NCI-H1105 treated with DMSO at 0.1 percent for 48 hours (cell line): ENCODE data around the gene UQCRFS1.
"Not testable (repeated sequence)": the region's sequence is repeated elsewhere in the genome, so short reads cannot be mapped to it uniquely, and the experiment has no call there.

Source experiments
- DNase-seq: peaks from one replicate; lab custom pipeline; 2025; lab: John Stamatoyannopoulos, UW

Gene UQCRFS1

GRCh38 chr19:29214411-29214810 lies 1.5 kb upstream of the UQCRFS1 start:
- no peak for DNase-seq

- no peak for DNase-seq
Measured at GRCh38 chr19:29212356-29212647, 649 bp downstream of the UQCRFS1 start.

- DNase-seq = no peak
Measured at GRCh38 chr19:29211562-29212355, 1.2 kb downstream of the UQCRFS1 start.

DNA sequence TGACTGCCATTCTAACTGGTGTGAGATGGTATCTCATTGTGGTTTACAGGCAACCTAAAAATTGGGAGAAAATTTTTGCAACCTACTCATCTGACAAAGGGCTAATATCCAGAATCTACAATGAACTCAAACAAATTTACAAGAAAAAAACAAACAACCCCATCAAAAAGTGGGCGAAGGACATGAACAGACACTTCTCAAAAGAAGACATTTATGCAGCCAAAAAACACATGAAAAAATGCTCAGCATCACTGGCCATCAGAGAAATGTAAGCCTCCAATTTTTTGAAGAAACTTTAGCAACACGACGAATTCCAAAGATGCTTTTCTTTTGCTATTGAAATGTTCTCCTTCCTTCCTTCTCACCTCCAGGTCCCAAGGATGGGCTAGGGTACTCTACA lies 1.9 kb downstream of the UQCRFS1 start:
- DNase-seq = not testable (repeated sequence)

DNA sequence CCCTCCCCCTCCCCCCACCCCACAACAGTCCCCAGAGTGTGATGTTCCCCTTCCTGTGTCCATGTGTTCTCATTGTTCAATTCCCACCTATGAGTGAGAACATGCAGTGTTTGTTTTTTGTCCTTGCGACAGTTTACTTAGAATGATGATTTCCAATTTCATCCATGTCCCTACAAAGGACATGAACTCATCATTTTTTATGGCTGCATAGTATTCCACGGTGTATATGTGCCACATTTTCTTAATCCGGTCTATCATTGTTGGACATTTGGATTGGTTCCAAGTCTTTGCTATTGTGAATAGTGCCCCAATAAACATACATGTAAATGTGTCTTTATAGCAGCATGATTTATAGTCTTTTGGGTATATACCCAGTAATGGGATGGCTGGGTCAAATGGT lies 2.4 kb downstream of the UQCRFS1 start:
- not testable (repeated sequence) for DNase-seq

DNA sequence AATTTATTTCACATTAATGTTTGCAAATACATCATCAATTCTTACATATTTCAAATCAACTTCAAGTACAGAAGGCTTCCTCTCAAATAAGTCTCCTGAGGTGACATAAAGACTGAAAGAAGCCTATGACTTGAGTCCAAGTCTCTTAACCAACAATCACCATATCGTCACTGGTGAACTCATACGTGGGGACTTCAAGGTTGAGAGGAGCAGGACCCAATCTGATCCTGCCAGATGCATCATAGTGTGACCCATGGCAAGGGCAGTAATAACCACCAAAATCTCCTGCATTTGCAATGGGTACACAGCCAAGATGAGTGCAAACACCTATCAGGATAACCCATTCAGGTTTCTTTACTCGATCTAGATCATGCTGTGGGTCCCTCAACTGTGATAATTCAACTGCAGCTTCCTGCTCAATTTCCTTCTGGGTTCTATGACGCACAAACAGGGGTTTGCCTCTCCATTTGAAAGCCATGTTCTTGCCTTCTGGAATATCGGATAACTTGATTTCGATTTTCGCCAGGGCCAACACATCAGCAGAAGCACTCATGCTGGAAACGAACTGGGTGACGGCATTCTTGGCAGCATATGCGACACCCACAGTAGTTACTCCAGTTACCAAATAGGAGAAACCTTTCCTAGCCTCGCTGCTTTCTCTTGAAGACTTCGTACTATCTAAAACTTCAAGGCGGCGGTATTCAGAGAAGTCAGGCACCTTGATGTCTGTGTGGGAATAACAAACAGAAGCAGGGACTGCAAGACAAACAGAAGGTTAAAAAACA lies 5.4 kb downstream of the UQCRFS1 start:
- DNase-seq = not testable (repeated sequence)

DNA sequence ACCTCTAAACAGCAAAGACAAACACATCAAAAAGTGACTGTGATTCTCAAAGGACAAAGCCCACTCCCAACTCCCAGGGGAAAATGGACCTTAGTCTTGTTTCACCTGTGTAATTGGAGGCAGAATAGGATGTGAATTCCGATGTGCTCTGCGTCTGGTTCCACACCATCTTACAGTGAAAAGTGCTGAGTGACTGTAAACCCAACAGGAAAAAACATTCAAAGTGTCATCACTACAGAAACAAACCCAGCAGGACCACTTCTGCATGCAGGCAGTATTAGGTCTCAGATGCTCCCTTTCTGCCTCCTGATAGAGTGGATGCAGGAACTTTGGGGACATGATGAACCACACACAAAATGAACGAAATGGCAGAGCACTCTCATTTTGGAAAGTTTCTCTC lies 6.5 kb downstream of the UQCRFS1 start:
- DNase-seq = no peak

DNA sequence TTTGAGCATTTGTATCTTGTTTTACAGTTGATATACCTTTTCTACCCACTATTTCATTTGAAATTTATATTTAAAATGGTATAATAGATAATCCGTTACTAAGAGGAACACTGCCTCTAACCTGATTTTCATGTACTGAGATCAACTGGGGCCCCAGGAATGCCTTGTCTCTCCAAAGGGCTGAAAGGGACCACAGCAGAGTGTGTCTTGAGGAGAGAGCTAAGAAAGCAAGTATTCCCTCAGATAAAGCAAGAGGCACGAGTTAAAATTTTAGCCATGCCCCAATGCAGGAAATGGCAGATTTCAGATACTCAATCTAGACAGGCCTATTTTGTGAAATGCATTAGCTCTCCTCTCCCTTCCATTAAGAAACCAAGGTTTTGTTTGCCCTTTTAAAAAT lies 10.7 kb downstream of the UQCRFS1 start:
- no peak for DNase-seq

- DNase-seq = no peak
Measured at GRCh38 chr19:29201855-29202254, 11.1 kb downstream of the UQCRFS1 start.

DNA sequence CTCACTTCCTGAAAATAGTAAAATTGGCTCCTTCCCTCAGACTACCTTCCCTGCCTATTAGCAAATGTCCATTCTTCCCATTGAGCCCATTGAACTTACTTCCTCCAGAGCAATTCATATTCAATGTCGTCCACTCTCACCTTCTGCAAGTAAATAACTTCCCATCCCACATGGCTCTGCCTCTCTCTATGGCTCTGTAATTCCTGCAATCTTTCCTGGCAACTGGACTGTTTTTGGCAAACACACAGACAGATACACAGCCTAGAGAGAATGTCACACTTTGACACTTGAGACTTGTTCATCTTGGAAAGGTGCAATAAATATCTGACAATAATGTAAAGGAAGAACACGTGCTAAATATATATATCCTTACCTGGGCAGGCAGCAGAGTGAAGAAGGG lies 18.3 kb downstream of the UQCRFS1 start:
- no peak for DNase-seq

DNA sequence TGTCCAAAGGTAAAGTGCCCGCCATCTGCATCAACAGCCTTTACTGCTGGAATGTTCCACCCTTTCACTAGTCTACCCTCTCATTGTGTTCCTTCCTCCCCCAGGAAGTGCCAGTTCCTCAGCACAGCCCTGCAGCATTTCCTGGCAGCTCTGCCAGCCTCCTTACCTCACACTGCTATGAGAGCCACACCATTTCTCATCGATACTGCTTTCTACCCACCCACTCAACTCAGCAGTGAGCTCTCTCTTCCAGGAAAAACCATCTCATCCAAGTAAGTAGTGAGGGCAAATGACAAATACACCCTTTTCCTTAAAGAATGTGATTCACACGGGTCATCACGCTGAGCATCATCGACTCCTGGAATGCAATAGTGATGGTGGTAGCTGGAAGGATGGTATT lies 19.8 kb downstream of the UQCRFS1 start:
- DNase-seq = no peak

DNA sequence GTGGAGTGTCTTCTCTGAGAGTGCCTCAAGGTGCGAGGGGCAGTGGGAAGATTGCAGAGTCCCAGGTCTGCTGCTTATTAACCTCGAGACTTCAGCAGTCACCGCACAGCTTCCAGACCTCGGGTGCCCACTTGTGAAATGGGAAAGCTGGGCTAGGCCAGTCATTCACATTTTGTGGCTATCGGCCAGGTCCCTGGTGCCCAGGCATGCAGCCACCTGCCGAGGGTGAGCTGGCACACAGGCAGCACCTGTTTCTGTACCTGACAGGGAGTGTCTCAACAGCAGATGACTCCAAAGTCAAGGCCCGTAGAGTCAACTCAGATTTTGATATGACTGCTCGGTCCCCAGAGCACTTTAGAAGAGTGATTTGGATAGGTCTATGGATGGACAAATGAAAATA lies 21.9 kb downstream of the UQCRFS1 start:
- DNase-seq = peak; percentile 61

DNA sequence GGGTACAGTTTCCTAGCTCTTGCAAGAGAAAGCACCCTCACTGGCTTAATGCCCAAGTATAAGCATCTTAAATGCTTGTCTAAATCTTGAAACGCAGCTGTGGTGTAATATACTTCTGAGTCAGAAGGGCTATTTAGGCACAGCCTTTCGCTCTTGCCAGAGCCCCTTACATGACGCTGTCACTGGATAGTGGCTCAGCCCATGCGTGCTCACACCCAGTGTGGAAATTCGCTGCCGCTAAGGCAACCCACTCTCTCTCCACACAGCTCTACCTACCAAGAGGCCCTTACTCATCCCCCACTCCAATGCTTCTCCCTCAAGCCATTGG lies 24.0 kb downstream of the UQCRFS1 start:
- no peak for DNase-seq

GRCh38 chr19:29188289-29189032 lies 24.5 kb downstream of the UQCRFS1 start:
- no peak for DNase-seq

- no peak for DNase-seq
Measured at GRCh38 chr19:29187676-29188075, 25.3 kb downstream of the UQCRFS1 start.

- DNase-seq = no peak
Measured at GRCh38 chr19:29185427-29185826, 27.5 kb downstream of the UQCRFS1 start.

- DNase-seq = no peak
Measured at GRCh38 chr19:29176981-29177754, 35.8 kb downstream of the UQCRFS1 start.

- no peak for DNase-seq
Measured at GRCh38 chr19:29173896-29174295, 39.1 kb downstream of the UQCRFS1 start.

- DNase-seq = no peak
Measured at GRCh38 chr19:29172302-29172701, 40.6 kb downstream of the UQCRFS1 start.

DNA sequence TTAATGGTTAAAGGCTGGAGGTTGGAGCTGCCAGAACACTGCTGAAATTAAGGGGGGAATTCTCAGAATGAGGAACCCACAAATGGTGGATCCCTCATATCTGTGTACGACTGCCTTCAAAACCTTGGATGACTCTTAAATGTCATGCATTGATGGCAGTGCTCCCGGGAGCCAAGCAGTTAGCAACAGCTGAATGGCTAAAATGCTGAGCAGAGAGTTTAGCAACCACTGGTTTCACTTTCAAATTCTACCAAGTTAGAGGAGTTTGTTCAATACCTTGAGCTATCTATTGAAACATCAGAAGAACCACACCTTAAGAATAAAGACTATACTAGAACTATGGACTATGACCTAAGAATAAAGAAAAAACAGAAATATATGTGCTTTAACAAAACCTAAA lies 41.4 kb downstream of the UQCRFS1 start:
- DNase-seq = no peak

DNA sequence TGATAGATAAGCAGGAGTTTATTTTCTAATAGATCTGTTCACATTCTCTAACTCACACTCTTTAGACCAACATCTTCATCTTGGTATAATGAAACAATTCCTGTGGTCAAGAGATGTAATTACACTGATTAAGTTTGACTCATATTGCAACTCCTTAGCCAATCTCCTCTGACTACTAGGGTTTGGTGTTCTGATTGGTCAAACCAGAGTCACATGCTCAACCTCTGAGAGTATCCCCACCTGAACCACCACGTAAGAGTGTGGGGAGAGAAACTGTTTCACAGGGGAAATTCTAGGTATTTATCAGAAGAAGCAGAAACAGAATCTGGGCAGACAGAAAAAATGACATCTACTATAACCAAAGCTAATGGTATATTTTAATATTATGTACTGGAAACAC lies 42.4 kb downstream of the UQCRFS1 start:
- no peak for DNase-seq

- DNase-seq = no peak
Measured at GRCh38 chr19:29162694-29163093, 50.3 kb downstream of the UQCRFS1 start.
